Ectodermal cell (in vitro differentiated cells): ENCODE measurements around the gene HSD3B7. TPM values are rescaled to one million over a fixed set of nuclear protein-coding genes. Genes with fewer than 3 reads are reported as not detected.
A peak's percentile ranks its signal among the peaks of the same experiment; 100 is the strongest.
"Not testable (repeated sequence)": the region's sequence is repeated elsewhere in the genome, so short reads cannot be mapped to it uniquely, and the experiment has no call there.

Source experiments
- H3K27ac ChIP-seq: 2 replicates; pipeline ENCODE4 v1.7.0; 2013; ENCODE audit warnings: mild to moderate bottlenecking, low read depth, low read length; ENCODE audit not compliant: insufficient read depth, poor library complexity, severe bottlenecking
- H3K27me3 ChIP-seq: 2 replicates; pipeline ENCODE4 v1.7.0; 2013; ENCODE audit warnings: mild to moderate bottlenecking, low read length; ENCODE audit not compliant: insufficient read depth, control insufficient read depth, poor library complexity, severe bottlenecking
- H3K36me3 ChIP-seq: one replicate; pipeline ENCODE4 v1.7.0; 2013; ENCODE audit warnings: low read length; ENCODE audit not compliant: control insufficient read depth, insufficient read depth
- H3K4me1 ChIP-seq: one replicate; pipeline ENCODE4 v1.7.0; 2013; ENCODE audit warnings: low read length; ENCODE audit not compliant: control insufficient read depth, insufficient read depth
- H3K4me3 ChIP-seq: 2 replicates; pipeline ENCODE4 v1.7.0; 2013; ENCODE audit warnings: low read depth, low read length, control low read depth; ENCODE audit not compliant: insufficient read depth
- H3K9me3 ChIP-seq: 2 replicates; pipeline ENCODE4 v1.7.0; 2013; ENCODE audit warnings: mild to moderate bottlenecking, low read length, moderate library complexity; ENCODE audit not compliant: control insufficient read depth
- WGBS, 2 experiments: methylation state at CpG; one replicate each; pipeline ENCODE4 v1.1.7; 2013; ENCODE audit warnings: missing lambda C conversion rate in 2 of 2; 5-methylcytosine and 5-hydroxymethylcytosine counted together
- polyA plus RNA-seq, 4 experiments: library from polyadenylated mRNA; stranded (reverse); fragments of 50-300 nt; gene quantifications; one replicate each; pipeline ENCODE4 v1.2.3, GENCODE V29; 2013

Gene HSD3B7
- 3.2 TPM for polyA plus RNA-seq (2013, experiment 1 of 4)
- 3.7 TPM for polyA plus RNA-seq (2013, experiment 2 of 4)
- 2.3 TPM for polyA plus RNA-seq (2013, experiment 3 of 4)
- polyA plus RNA-seq (2013, experiment 4 of 4): 2.8 TPM

- H3K27ac ChIP-seq: no peak within 1 kb of the TSS
- no peak within 1 kb of the TSS for H3K4me3 ChIP-seq
- 39 to 41% methylated on average over 24 of the region's 24 CpGs for WGBS, 2 experiments
Measured at GRCh38 chr16:30984669-30985400, at the start of gene HSD3B7. HSD3B7 (plus strand) TSS chr16:30985207; CDS start chr16:30985659, 452 bp downstream.

DNA sequence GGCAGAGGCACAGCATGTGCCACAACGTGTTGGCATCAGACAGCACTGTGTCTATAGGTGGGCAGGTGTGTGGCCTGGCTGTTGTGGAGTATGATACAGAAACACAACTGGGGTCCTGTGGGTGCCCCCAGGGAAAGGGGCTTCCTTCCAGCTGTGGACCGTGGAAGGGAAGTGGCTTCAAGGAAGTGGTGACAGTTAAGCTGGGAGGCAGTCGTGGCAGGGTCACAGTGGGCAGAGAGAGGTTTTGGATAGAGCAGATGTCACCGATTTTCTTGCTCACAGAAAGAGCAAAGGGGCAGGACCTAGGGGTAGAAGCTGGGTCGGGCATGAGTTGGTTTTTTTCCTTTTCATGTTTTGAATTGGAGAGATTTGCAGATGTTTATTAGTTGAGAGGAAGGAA, 47.3 kb upstream of the HSD3B7 start:
- H3K27ac ChIP-seq: no peak overlapping the region
- H3K4me1 ChIP-seq: peaks cover 7% of the 10 kb centered on the region
- no peaks in the 10 kb centered on the region for H3K9me3 ChIP-seq
- WGBS, 2 experiments: 95% methylated on average over 5 of the region's 5 CpGs
- no peaks in the 10 kb centered on the region for H3K27me3 ChIP-seq
- H3K4me3 ChIP-seq: no peak overlapping the region
- H3K36me3 ChIP-seq: peaks cover 27% of the 10 kb centered on the region

More at GRCh38 chr16:30984669-30985400, at the start of gene HSD3B7:
- Histone ChIP-seq H3K27me3 (no peaks in the 10 kb centered on the region), H3K36me3 (peaks cover 21% of the 10 kb centered on the region), H3K4me1 (peaks cover 7% of the 10 kb centered on the region), H3K9me3 (no peaks in the 10 kb centered on the region)

DNA sequence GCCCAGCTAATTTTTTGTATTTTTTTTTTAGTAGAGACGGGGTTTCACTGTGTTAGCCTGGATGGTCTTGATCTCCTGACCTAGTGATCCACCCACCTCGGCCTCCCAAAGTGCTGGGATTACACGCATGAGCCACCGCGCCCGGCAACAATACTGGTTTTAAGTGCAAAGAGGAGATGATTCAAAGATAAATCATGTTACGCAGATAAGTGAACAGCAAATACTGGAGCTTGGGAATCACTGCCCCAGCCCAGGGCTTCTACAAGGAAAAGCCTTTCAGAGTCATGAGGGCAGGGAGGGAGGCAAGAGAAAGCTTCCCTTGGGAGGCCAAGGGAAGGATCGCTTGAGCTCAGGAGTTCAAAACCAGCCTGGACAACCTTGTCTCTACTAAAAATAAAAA, 45.4 kb upstream of the HSD3B7 start:
- not testable (repeated sequence) for H3K9me3 ChIP-seq, H3K27me3 ChIP-seq, H3K27ac ChIP-seq, H3K4me3 ChIP-seq
- WGBS, 2 experiments: 91 to 92% methylated on average over 8 of the region's 8 CpGs
- H3K36me3 ChIP-seq: peaks cover 33% of the 10 kb centered on the region
- H3K4me1 ChIP-seq: peaks cover 11% of the 10 kb centered on the region

- Histone ChIP-seq H3K4me1 (peaks cover 12% of the 10 kb centered on the region), H3K27ac (peak overlapping the region; percentile 16)
- 31% methylated on average over 15 of the region's 15 CpGs for WGBS, 2 experiments
Measured at GRCh38 chr16:30941600-30942425, 43.2 kb upstream of the HSD3B7 start.

DNA sequence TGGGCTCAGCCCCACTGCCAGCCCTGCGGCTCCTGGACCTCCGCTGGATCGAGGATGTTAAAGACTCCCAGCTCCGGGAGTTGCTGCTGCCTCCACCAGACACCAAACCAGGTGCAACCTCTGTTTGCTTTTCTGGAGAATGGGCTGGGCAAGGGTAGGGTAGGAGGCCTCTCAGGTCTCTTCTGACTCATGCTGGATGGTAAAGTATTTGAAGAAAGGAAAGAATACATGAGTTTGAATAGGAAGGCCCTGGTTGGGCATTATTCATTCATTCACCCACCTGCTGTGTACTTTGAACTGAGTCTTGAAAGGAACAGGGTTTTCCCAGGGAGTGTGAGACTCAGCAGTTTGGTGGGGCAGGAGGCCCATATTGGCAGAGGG, 42.6 kb upstream of the HSD3B7 start:
- H3K4me1 ChIP-seq: peaks cover 17% of the 10 kb centered on the region
- no peaks in the 10 kb centered on the region for H3K9me3 ChIP-seq
- no peaks in the 10 kb centered on the region for H3K27me3 ChIP-seq
- H3K27ac ChIP-seq: no peak overlapping the region
- 76 to 77% methylated on average over 4 of the region's 4 CpGs for WGBS, 2 experiments
- peaks cover 24% of the 10 kb centered on the region for H3K36me3 ChIP-seq
- no peak overlapping the region for H3K4me3 ChIP-seq

More at GRCh38 chr16:30941600-30942425, 43.2 kb upstream of the HSD3B7 start:
- Histone ChIP-seq H3K9me3 (no peaks in the 10 kb centered on the region), H3K4me3 (no peak overlapping the region), H3K36me3 (peaks cover 28% of the 10 kb centered on the region), H3K27me3 (no peaks in the 10 kb centered on the region)

- H3K27me3 ChIP-seq: no peaks in the 10 kb centered on the region
- H3K4me3 ChIP-seq: no peak overlapping the region
- H3K4me1 ChIP-seq: peaks cover 17% of the 10 kb centered on the region
- H3K27ac ChIP-seq: no peak overlapping the region
- no peaks in the 10 kb centered on the region for H3K9me3 ChIP-seq
- H3K36me3 ChIP-seq: peaks cover 16% of the 10 kb centered on the region
Measured at GRCh38 chr16:30944352-30944751, 40.7 kb upstream of the HSD3B7 start.

- H3K27ac ChIP-seq: peak overlapping the region; percentile 39
- H3K27me3 ChIP-seq: no peaks in the 10 kb centered on the region
- WGBS, 2 experiments: 81% methylated on average over 36 to 38 of the region's 38 CpGs
- peaks cover 23% of the 10 kb centered on the region for H3K4me1 ChIP-seq
- no peak overlapping the region for H3K4me3 ChIP-seq
- peaks cover 16% of the 10 kb centered on the region for H3K36me3 ChIP-seq
- no peaks in the 10 kb centered on the region for H3K9me3 ChIP-seq
Measured at GRCh38 chr16:30946671-30947540, 38.1 kb upstream of the HSD3B7 start.

DNA sequence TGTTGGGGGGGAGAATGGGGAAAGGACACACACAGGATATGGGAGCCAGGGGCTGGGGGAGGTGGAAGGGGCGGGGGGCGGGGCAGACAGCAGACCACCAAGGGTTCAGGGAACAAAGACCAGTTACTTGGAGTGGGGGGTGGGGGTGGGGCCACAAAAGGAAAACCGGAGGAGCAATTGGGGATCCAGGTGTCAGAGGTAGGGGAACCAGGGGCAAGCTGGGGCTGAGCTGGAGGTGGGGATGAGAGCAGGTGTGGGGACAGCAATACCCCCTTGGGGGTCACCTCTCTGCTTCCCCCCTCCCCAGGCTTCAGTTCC, 37.5 kb upstream of the HSD3B7 start:
- H3K27ac ChIP-seq: peak overlapping the region; percentile 97
- no peaks in the 10 kb centered on the region for H3K9me3 ChIP-seq
- H3K36me3 ChIP-seq: peaks cover 16% of the 10 kb centered on the region
- 9 to 10% methylated on average over 3 of the region's 3 CpGs for WGBS, 2 experiments
- H3K4me1 ChIP-seq: peaks cover 18% of the 10 kb centered on the region
- H3K4me3 ChIP-seq: peak overlapping the region; percentile 87
- no peaks in the 10 kb centered on the region for H3K27me3 ChIP-seq

DNA sequence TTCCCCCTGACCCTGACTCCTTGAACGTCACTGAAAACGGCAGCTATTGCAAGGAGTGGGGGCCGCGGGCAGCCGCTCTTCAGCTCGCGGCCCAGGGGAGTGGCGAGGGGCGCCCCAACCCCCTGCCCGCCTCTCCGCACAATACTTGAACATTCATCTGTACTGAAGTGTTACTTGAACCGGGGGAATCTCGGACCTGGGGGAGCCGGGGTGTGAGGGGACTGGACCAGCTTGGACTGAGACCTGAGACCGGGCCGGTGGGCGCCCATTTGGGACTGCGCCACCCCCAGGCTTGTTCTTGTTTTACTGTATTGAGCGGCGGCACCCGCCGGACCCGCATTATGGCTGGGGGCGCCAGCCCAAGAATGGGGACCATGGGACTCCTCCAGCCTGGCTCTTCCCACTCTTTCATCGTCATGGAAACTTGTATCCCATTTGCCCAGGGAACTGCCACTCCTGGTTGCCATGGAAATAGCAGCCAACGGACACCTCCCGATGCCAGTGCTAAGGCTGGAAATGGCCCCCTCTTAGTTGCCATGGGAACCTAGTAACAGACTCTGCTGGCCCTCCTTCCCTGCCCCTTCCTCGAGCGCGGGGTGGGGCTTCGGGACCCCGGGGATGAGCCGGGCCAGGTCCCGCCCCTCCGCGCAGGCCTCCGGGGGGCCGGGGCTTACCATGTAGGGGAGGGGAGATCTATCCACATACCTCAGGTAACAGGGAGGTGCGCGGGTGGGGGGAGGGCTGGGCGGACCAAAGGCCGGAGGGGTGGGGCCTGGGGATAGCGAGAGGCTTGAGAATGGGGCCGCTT, 36.9 kb upstream of the HSD3B7 start:
- 1% methylated on average over 36 to 44 of the region's 44 CpGs for WGBS, 2 experiments
- Histone ChIP-seq H3K4me1 (peaks cover 12% of the 10 kb centered on the region), H3K9me3 (no peaks in the 10 kb centered on the region), H3K4me3 (peak overlapping the region; percentile 87), H3K36me3 (peaks cover 16% of the 10 kb centered on the region), H3K27me3 (no peaks in the 10 kb centered on the region), H3K27ac (peak overlapping the region; percentile 97)
